ENCODE results near the gene CARNS1. TPM values are rescaled to one million over a fixed set of nuclear protein-coding genes. Genes with fewer than 3 reads are reported as not detected.

CARNS1 gene
- total RNA-seq, 3 donors from 2014 or later: 0.16 to 4.2 (median 0.66) TPM

- Histone ChIP-seq H3K4me1 (peaks cover 0 to 12% of the 10 kb centered on the region in 2 donors), H3K9me3 (no peaks in the 10 kb centered on the region), H3K27me3 (no peaks in the 10 kb centered on the region), H3K36me3 (no peaks in the 10 kb centered on the region), H3K4me3 (peak overlapping the region in 1 of 3 donors; percentile 79), H3K27ac (peak overlapping the region; percentile 91 to 96)
- intact Hi-C loops (cut with DNase I; ENCODE audit: low total_unique reads): no loop called here
- no peak for DNase-seq (ENCODE audit: low spot score in 2 of 2)
- TF ChIP-seq CTCF (IDR thresholded peaks at IDR 0.05): no peak
- no peak for TF ChIP-seq POLR2AphosphoS5 (IDR thresholded peaks at IDR 0.05)
- no peak for TF ChIP-seq POLR2A (IDR thresholded peaks at IDR 0.05)
Measured at GRCh38 chr11:67441731-67442351, 26.4 kb downstream of the CARNS1 start.

- no peak for DNase-seq (ENCODE audit: low spot score in 2 of 2)
- intact Hi-C loops (cut with DNase I; ENCODE audit: low total_unique reads): no loop called here
- H3K4me1 ChIP-seq: peaks cover 0 to 12% of the 10 kb centered on the region in 2 donors
- no peaks in the 10 kb centered on the region for H3K36me3 ChIP-seq
- H3K9me3 ChIP-seq: no peaks in the 10 kb centered on the region
- peak overlapping the region; percentile 77 to 88 (median 79) for H3K4me3 ChIP-seq
- H3K27me3 ChIP-seq: no peaks in the 10 kb centered on the region
- TF ChIP-seq CTCF (IDR thresholded peaks at IDR 0.05) (no peak), POLR2AphosphoS5 (IDR thresholded peaks at IDR 0.05) (no peak), POLR2A (IDR thresholded peaks at IDR 0.05) (no peak)
- H3K27ac ChIP-seq: peak overlapping the region; percentile 91 to 96
Measured at GRCh38 chr11:67442504-67443404, 27.3 kb downstream of the CARNS1 start.

- H3K27ac ChIP-seq: no peak overlapping the region
- DNase-seq (ENCODE audit: low spot score in 2 of 2): no peak
- intact Hi-C loops (cut with DNase I; ENCODE audit: low total_unique reads): no loop called here
- H3K36me3 ChIP-seq: no peaks in the 10 kb centered on the region
- no peaks in the 10 kb centered on the region for H3K27me3 ChIP-seq
- no peaks in the 10 kb centered on the region for H3K9me3 ChIP-seq
- no peak for TF ChIP-seq POLR2AphosphoS5 (IDR thresholded peaks at IDR 0.05)
- H3K4me3 ChIP-seq: no peak overlapping the region
- H3K4me1 ChIP-seq: peaks cover 0 to 7% of the 10 kb centered on the region in 2 donors
Measured at GRCh38 chr11:67445515-67445914, 30.0 kb downstream of the CARNS1 start.

- Histone ChIP-seq H3K4me3 (no peak overlapping the region), H3K36me3 (no peaks in the 10 kb centered on the region), H3K27ac (no peak overlapping the region), H3K4me1 (no peaks in the 10 kb centered on the region), H3K27me3 (no peaks in the 10 kb centered on the region), H3K9me3 (no peaks in the 10 kb centered on the region)
- no peak for TF ChIP-seq CTCF (IDR thresholded peaks at IDR 0.05)
- TF ChIP-seq POLR2AphosphoS5 (IDR thresholded peaks at IDR 0.05): no peak
- no peak for TF ChIP-seq POLR2A (IDR thresholded peaks at IDR 0.05)
- intact Hi-C loops (cut with DNase I; ENCODE audit: low total_unique reads): no loop called here
- DNase-seq (ENCODE audit: low spot score in 2 of 2): no peak
Measured at GRCh38 chr11:67448220-67448609, 32.7 kb downstream of the CARNS1 start.

GRCh38 chr11:67449116-67449844 lies 33.8 kb downstream of the CARNS1 start:
- H3K27me3 ChIP-seq: no peaks in the 10 kb centered on the region
- DNase-seq (ENCODE audit: low spot score in 2 of 2): no peak
- H3K4me1 ChIP-seq: no peaks in the 10 kb centered on the region
- no peak overlapping the region for H3K27ac ChIP-seq
- no peak for TF ChIP-seq POLR2A (IDR thresholded peaks at IDR 0.05)
- no peak for TF ChIP-seq CTCF (IDR thresholded peaks at IDR 0.05)
- TF ChIP-seq POLR2AphosphoS5 (IDR thresholded peaks at IDR 0.05): no peak
- H3K9me3 ChIP-seq: no peaks in the 10 kb centered on the region
- no peaks in the 10 kb centered on the region for H3K36me3 ChIP-seq
- H3K4me3 ChIP-seq: no peak overlapping the region
- intact Hi-C loops (cut with DNase I; ENCODE audit: low total_unique reads): no loop called here

All from breast epithelium (tissue), 4 donors.